OCI-LY1 (cell line): ENCODE data around the gene CD3D.

ENCODE experiments used
- EZH2 ChIP-seq: fragments of 200-600 bp; sonication (generic), shearing (Covaris generic); IDR thresholded peaks from 2 replicates; pipeline ENCODE4 v1.8.0; 2017; ENCODE audit warnings: borderline replicate concordance, mixed run types, mild to moderate bottlenecking, antibody characterized with exemption, low read length, moderate library complexity, mixed read lengths
- TF ChIP-seq, protein P1 (sequence below): fragments of 200-600 bp; sonication (generic), shearing (Covaris generic); IDR thresholded peaks from 2 replicates; pipeline ENCODE4 v1.5.1; 2017; ENCODE audit warnings: mild to moderate bottlenecking, antibody characterized with exemption, low read length, moderate library complexity, mixed read lengths

DNA sequence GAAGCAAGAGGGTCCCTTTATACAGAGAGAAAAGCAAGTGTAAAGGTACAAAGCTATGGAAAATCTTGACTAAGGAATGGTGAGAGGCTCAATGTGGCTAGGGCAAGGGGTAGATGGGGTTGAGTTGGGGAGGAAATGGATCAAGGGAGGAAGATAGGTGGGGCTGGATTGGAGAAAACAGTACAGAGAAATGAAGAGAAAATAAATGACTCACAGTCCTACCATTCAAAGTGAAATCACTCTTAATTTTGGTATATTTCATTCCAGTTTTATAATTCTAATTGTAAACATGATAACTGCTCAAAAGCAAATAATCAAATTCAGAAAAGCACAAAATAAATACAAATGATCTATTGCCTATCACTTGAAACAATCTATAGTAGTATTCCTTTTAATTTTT lies 33.5 kb upstream of the CD3D start:
- TF ChIP-seq, protein P1, sequence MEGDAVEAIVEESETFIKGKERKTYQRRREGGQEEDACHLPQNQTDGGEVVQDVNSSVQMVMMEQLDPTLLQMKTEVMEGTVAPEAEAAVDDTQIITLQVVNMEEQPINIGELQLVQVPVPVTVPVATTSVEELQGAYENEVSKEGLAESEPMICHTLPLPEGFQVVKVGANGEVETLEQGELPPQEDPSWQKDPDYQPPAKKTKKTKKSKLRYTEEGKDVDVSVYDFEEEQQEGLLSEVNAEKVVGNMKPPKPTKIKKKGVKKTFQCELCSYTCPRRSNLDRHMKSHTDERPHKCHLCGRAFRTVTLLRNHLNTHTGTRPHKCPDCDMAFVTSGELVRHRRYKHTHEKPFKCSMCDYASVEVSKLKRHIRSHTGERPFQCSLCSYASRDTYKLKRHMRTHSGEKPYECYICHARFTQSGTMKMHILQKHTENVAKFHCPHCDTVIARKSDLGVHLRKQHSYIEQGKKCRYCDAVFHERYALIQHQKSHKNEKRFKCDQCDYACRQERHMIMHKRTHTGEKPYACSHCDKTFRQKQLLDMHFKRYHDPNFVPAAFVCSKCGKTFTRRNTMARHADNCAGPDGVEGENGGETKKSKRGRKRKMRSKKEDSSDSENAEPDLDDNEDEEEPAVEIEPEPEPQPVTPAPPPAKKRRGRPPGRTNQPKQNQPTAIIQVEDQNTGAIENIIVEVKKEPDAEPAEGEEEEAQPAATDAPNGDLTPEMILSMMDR = no peak
- no peak for TF ChIP-seq EZH2
